Astrocyte (in vitro differentiated cells and primary cell): ENCODE results near the gene ACOX3.

Experiments used
- EZH2 ChIP-seq: IDR thresholded peaks from 2 replicates; pipeline ENCODE4 v1.6.1; 2012; ENCODE audit warnings: mild to moderate bottlenecking, low read length, inconsistent platforms; ENCODE audit not compliant: insufficient read depth
- TF ChIP-seq, protein P1 (sequence below): IDR thresholded peaks from 2 replicates; pipeline ENCODE4 v1.5.1; 2011; ENCODE audit warnings: low read depth, mild to moderate bottlenecking, inconsistent platforms, low read length, moderate library complexity; ENCODE audit not compliant: insufficient read depth

DNA sequence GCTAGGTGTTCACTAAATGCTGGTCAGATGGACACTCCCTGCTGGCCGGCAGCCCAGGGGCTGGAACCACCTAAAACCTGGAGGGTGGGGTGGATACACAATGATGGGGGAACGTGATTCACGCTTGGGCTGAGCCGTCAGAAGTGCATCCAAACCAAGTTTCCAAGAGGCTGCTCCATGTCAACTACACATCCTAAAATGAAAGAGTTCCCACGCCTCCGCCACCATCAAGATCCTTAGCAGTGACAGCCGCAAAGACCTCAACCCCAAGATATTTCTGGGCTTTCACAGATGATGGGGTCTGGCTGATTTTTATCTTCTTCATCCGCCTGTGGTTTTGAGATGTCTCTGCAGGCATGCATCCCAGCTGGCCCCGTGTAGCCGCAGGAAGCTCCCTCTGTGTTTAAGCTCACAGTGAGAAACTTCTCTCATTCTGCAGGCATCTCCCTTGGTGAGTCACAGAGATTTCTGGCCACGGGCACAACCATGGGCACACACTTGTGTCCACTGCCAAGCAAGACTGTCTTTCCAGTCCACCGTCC lies 86.5 kb downstream of the ACOX3 start:
- TF ChIP-seq, protein P1, sequence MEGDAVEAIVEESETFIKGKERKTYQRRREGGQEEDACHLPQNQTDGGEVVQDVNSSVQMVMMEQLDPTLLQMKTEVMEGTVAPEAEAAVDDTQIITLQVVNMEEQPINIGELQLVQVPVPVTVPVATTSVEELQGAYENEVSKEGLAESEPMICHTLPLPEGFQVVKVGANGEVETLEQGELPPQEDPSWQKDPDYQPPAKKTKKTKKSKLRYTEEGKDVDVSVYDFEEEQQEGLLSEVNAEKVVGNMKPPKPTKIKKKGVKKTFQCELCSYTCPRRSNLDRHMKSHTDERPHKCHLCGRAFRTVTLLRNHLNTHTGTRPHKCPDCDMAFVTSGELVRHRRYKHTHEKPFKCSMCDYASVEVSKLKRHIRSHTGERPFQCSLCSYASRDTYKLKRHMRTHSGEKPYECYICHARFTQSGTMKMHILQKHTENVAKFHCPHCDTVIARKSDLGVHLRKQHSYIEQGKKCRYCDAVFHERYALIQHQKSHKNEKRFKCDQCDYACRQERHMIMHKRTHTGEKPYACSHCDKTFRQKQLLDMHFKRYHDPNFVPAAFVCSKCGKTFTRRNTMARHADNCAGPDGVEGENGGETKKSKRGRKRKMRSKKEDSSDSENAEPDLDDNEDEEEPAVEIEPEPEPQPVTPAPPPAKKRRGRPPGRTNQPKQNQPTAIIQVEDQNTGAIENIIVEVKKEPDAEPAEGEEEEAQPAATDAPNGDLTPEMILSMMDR, result no peak
- no peak for TF ChIP-seq EZH2
